Osteocyte (in vitro differentiated cells): ENCODE results near the gene MPDU1. TPM values are rescaled to one million over a fixed set of nuclear protein-coding genes. Genes with fewer than 3 reads are reported as not detected.
A peak's percentile ranks its signal among the peaks of the same experiment; 100 is the strongest.

ENCODE experiments used
- DNase-seq: peaks from one replicate; pipeline ENCODE4 v3.0.0; 2021; ENCODE audit warnings: mixed read lengths; ENCODE audit not compliant: unreplicated experiment; ENCODE audit errors: extremely low spot score
- H3K27ac Mint-ChIP-seq: one replicate; pipeline ENCODE4 v1.8.0; 2021; ENCODE audit warnings: mild to moderate bottlenecking, mixed read lengths; ENCODE audit not compliant: unreplicated experiment
- H3K27me3 Mint-ChIP-seq: one replicate; pipeline ENCODE4 v1.8.0; 2021; ENCODE audit warnings: mixed read lengths; ENCODE audit not compliant: unreplicated experiment
- H3K36me3 Mint-ChIP-seq: one replicate; pipeline ENCODE4 v1.8.0; 2021; ENCODE audit warnings: mixed read lengths; ENCODE audit not compliant: unreplicated experiment
- H3K4me1 Mint-ChIP-seq: one replicate; pipeline ENCODE4 v1.8.0; 2021; ENCODE audit warnings: mixed read lengths; ENCODE audit not compliant: unreplicated experiment
- H3K4me3 Mint-ChIP-seq: one replicate; pipeline ENCODE4 v1.8.0; 2021; ENCODE audit warnings: mild to moderate bottlenecking, moderate library complexity, mixed read lengths; ENCODE audit not compliant: unreplicated experiment
- H3K9me3 Mint-ChIP-seq: one replicate; pipeline ENCODE4 v1.8.0; 2021; ENCODE audit warnings: mixed read lengths; ENCODE audit not compliant: unreplicated experiment
- CTCF ChIP-seq: fragments of 200-600 bp; sonication (generic); IDR thresholded peaks from 2 replicates; pipeline ENCODE4 v1.5.0; 2021; ENCODE audit warnings: antibody characterized with exemption, mild to moderate bottlenecking, moderate library complexity
- total RNA-seq: library from RNA; stranded (reverse); gene quantifications from 2 replicates; pipeline ENCODE4 v1.2.1, GENCODE V29; 2021

Gene MPDU1
- total RNA-seq, 1 donor from 2014 or later: 42.2 TPM

DNA sequence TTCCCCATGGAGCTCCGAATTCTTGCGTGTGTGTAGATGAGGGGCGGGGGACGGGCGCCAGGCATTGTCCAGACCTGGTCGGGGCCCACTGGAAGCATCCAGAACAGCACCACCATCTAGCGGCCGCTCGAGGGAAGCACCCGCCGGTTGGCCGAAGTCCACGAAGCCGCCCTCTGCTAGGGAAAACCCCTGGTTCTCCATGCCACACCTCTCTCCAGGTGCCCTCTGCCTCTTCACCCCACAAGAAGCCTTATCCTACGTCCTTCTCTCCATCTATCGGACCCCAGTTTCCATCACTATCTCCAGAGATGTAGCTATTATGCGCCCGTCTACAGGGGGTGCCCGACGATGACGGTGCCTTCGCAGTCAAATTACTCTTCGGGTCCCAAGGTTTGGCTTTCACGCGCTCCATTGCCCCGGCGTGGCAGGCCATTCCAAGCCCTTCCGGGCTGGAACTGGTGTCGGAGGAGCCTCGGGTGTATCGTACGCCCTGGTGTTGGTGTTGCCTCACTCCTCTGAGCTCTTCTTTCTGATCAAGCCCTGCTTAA lies 22.6 kb upstream of the MPDU1 start:
- H3K4me1 Mint-ChIP-seq: peaks cover 41% of the 10 kb centered on the region
- peak; percentile 95 for DNase-seq
- H3K9me3 Mint-ChIP-seq: no peaks in the 10 kb centered on the region
- H3K27ac Mint-ChIP-seq: peak overlapping the region; percentile 89
- TF ChIP-seq CTCF: peak; percentile 88
- H3K4me3 Mint-ChIP-seq: peak overlapping the region; percentile 88
- H3K36me3 Mint-ChIP-seq: peaks cover 1% of the 10 kb centered on the region
- H3K27me3 Mint-ChIP-seq: no peaks in the 10 kb centered on the region

DNA sequence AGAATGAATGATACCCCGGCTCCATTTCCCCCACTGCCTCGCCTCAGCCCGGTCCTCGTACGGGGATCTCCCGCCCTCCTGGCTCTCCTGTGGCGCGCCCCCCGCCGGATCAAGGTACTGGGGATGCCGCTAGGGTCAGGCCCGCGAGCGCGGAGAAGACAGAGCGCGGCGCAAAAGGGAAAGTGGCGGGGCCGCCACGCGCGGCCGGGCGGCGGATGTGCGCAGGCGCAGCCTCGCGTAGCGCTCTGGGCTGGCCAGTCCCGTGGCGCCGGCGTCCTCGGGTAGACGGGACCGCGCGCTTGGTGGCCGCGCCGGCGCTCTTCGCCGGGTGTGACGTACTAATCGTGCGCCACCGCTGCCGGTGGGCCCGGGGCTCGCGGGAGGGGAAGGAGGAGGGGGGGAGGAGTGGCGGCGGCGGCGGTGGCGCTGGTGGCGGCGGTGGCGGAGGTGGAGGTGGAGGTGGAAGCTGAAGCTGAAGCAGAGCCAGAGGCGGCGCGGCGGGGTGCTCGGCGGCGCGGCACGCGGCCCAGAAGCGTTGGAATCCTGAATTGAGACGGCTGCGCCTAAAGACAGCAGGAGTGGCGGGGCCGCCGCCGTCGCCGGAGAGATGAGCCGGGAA lies 22.0 kb upstream of the MPDU1 start, which contains the start of gene SENP3:
Gene SENP3, plus strand, starts transcription at position 331 of the 619 bp plus-strand sequence. CDS start 1,158 bp downstream, outside the sequence.
- TF ChIP-seq CTCF: no peak
- Mint-ChIP-seq H3K27ac (peak within 1 kb of the TSS; percentile 89), H3K4me3 (peak within 1 kb of the TSS; percentile 88), H3K9me3 (no peaks in the 10 kb centered on the region), H3K27me3 (no peaks in the 10 kb centered on the region), H3K36me3 (peaks cover 1% of the 10 kb centered on the region), H3K4me1 (peaks cover 41% of the 10 kb centered on the region)
- peak; percentile 97 for DNase-seq

DNA sequence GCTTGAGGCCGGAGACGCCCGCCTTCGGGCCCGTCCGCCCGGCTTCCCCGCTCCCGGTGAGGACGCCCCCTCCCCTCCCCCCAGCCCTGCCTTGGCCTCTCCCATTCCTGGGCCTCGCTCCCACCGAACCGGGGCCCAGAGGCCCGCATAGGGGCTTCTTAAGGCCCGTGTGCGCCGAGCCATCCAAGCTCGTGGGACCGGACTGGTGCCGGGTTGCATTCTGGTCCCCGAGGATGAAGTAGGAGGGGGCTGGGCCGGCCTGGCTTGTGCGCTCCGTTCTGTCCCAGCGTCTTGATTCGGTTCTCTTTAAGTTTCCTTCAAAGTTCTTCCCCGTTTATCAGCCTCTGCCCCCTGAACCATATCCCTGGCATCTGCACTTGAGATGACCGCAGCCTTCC lies 21.4 kb upstream of the MPDU1 start:
- DNase-seq: no peak

GRCh38 chr17:7563115-7563869 lies 20.4 kb upstream of the MPDU1 start:
- no peak for DNase-seq
- H3K27me3 Mint-ChIP-seq: no peaks in the 10 kb centered on the region
- H3K4me3 Mint-ChIP-seq: peak overlapping the region; percentile 88
- H3K36me3 Mint-ChIP-seq: peaks cover 8% of the 10 kb centered on the region
- H3K9me3 Mint-ChIP-seq: no peaks in the 10 kb centered on the region
- peaks cover 35% of the 10 kb centered on the region for H3K4me1 Mint-ChIP-seq
- H3K27ac Mint-ChIP-seq: peak overlapping the region; percentile 87
- TF ChIP-seq CTCF: no peak

More for the DNA sequence above, 21.4 kb upstream of the MPDU1 start:
- Mint-ChIP-seq H3K27ac (peak overlapping the region; percentile 87), H3K27me3 (no peaks in the 10 kb centered on the region), H3K36me3 (peaks cover 3% of the 10 kb centered on the region), H3K4me3 (peak overlapping the region; percentile 88), H3K9me3 (no peaks in the 10 kb centered on the region), H3K4me1 (peaks cover 41% of the 10 kb centered on the region)
- TF ChIP-seq CTCF: no peak

GRCh38 chr17:7569571-7569970 lies 14.1 kb upstream of the MPDU1 start:
- H3K36me3 Mint-ChIP-seq: peaks cover 23% of the 10 kb centered on the region
- H3K27ac Mint-ChIP-seq: no peak overlapping the region
- DNase-seq: no peak
- H3K9me3 Mint-ChIP-seq: no peaks in the 10 kb centered on the region
- H3K4me3 Mint-ChIP-seq: no peak overlapping the region
- no peaks in the 10 kb centered on the region for H3K27me3 Mint-ChIP-seq
- H3K4me1 Mint-ChIP-seq: peaks cover 21% of the 10 kb centered on the region
- no peak for TF ChIP-seq CTCF
